Endodermal cell (in vitro differentiated cells): ENCODE data around the gene MBD6. TPM values are rescaled to one million over a fixed set of nuclear protein-coding genes. Genes with fewer than 3 reads are reported as not detected.

Source experiments
- DNase-seq: peaks from one replicate; pipeline ENCODE4 v3.0.0-alpha.2; 2017
- H3K27ac ChIP-seq: 2 replicates; pipeline ENCODE4 v1.5.1; 2013; ENCODE audit warnings: mild to moderate bottlenecking, low read depth, low read length, moderate library complexity
- H3K27me3 ChIP-seq: 2 replicates; pipeline ENCODE4 v1.6.1; 2013; ENCODE audit warnings: mild to moderate bottlenecking, low read length, moderate library complexity; ENCODE audit not compliant: insufficient read depth, control insufficient read depth, poor library complexity, severe bottlenecking
- H3K36me3 ChIP-seq: 2 replicates; pipeline ENCODE4 v1.7.0; 2013; ENCODE audit warnings: mild to moderate bottlenecking, low read length, moderate library complexity; ENCODE audit not compliant: control insufficient read depth, insufficient read depth
- H3K4me1 ChIP-seq: one replicate; pipeline ENCODE4 v1.7.0; 2013; ENCODE audit warnings: low read length; ENCODE audit not compliant: control insufficient read depth, insufficient read depth
- H3K4me3 ChIP-seq: 2 replicates; pipeline ENCODE4 v1.5.1; 2013; ENCODE audit warnings: mild to moderate bottlenecking, low read length, moderate library complexity
- H3K9ac ChIP-seq: 2 replicates; pipeline ENCODE4 v1.6.1; 2013; ENCODE audit warnings: mild to moderate bottlenecking, low read length, moderate library complexity; ENCODE audit not compliant: poor library complexity, severe bottlenecking; ENCODE audit errors: extremely low read depth
- H3K9me3 ChIP-seq: 2 replicates; pipeline ENCODE4 v1.6.1; 2013; ENCODE audit warnings: mild to moderate bottlenecking, low read length, moderate library complexity; ENCODE audit not compliant: control insufficient read depth
- H3K27ac Mint-ChIP-seq: 2 replicates; pipeline ENCODE4 v1.8.0; 2020; ENCODE audit warnings: mixed read lengths
- H3K27me3 Mint-ChIP-seq: 2 replicates; pipeline ENCODE4 v1.8.0; 2021; ENCODE audit warnings: mild to moderate bottlenecking, mixed read lengths; ENCODE audit not compliant: insufficient read depth
- H3K36me3 Mint-ChIP-seq: 2 replicates; pipeline ENCODE4 v1.8.0; 2020; ENCODE audit warnings: low read depth, mixed read lengths
- H3K4me1 Mint-ChIP-seq: 2 replicates; pipeline ENCODE4 v1.8.0; 2020; ENCODE audit warnings: mixed read lengths
- H3K4me3 Mint-ChIP-seq: 2 replicates; pipeline ENCODE4 v1.8.0; 2020; ENCODE audit warnings: mild to moderate bottlenecking, moderate library complexity, mixed read lengths
- H3K9me3 Mint-ChIP-seq: 2 replicates; pipeline ENCODE4 v1.8.0; 2020; ENCODE audit warnings: mild to moderate bottlenecking, mixed read lengths
- CTCF ChIP-seq: fragments of 200-600 bp; sonication (generic); conservative IDR thresholded peaks from 2 replicates; pipeline ENCODE4 v1.5.0; 2021; ENCODE audit warnings: antibody characterized with exemption, mild to moderate bottlenecking
- WGBS, 2 experiments: methylation state at CpG; one replicate each; pipeline versions ENCODE4 v1.1.5 to v1.1.7; 2013; ENCODE audit warnings: missing lambda C conversion rate in 2 of 2, mixed read lengths in 1 of 2; ENCODE audit not compliant: insufficient coverage in 1 of 2, insufficient read length in 1 of 2; 5-methylcytosine and 5-hydroxymethylcytosine counted together
- microRNA-seq: library from miRNA; unstranded; fragments of <30 nt; microRNA quantifications from one replicate; pipeline ENCODE4 v1.2.0, GENCODE V29; 2020; ENCODE audit warnings: borderline microRNAs expressed
- total RNA-seq, 2 donors: library from RNA; stranded (reverse); fragmentation: NEBNext Ultra II Directional in 1 of 2; extraction: Animal tissue kit (Norgen Biotek cat#: 25700) in 1 of 2; gene quantifications; 2 replicates in 1 of 2; 3 replicates in 1 of 2; pipeline ENCODE4 v1.2.1, GENCODE V29; 2021

MBD6 gene
- total RNA-seq, 2 donors from 2014 or later, result 49.2 to 88.2 TPM

GRCh38 chr12:57576613-57577160 is 54.1 kb downstream of the MBD6 start:
- DNase-seq, result no peak
- Histone ChIP-seq H3K27me3 (peaks cover 24% of the 10 kb centered on the region), H3K9ac (no peak overlapping the region), H3K9me3 (no peaks in the 10 kb centered on the region), H3K36me3 (no peaks in the 10 kb centered on the region), H3K4me3 (no peak overlapping the region), H3K27ac (no peak overlapping the region), H3K4me1 (no peaks in the 10 kb centered on the region)
- H3K4me1 Mint-ChIP-seq, result no peaks in the 10 kb centered on the region
- TF ChIP-seq CTCF, result no peak
- no peak overlapping the region for H3K4me3 Mint-ChIP-seq
- peaks cover 2% of the 10 kb centered on the region for H3K27me3 Mint-ChIP-seq
- H3K27ac Mint-ChIP-seq, result no peak overlapping the region
- no peaks in the 10 kb centered on the region for H3K9me3 Mint-ChIP-seq
- H3K36me3 Mint-ChIP-seq, result peaks cover 43% of the 10 kb centered on the region
- WGBS, 2 experiments, result 89 to 92% methylated on average over 7 to 9 of the region's 9 CpGs

- H3K27me3 ChIP-seq, result peaks cover 28% of the 10 kb centered on the region
- H3K27ac ChIP-seq, result no peak overlapping the region
- Mint-ChIP-seq H3K4me1 (peaks cover under 1% of the 10 kb centered on the region), H3K4me3 (no peak overlapping the region), H3K27me3 (peaks cover 2% of the 10 kb centered on the region), H3K27ac (no peak overlapping the region), H3K36me3 (peaks cover 36% of the 10 kb centered on the region), H3K9me3 (no peaks in the 10 kb centered on the region)
- TF ChIP-seq CTCF, result no peak
- H3K9me3 ChIP-seq, result no peaks in the 10 kb centered on the region
- no peak for DNase-seq
- WGBS, 2 experiments, result 92 to 93% methylated on average over 12 of the region's 12 CpGs
- no peaks in the 10 kb centered on the region for H3K36me3 ChIP-seq
- no peak overlapping the region for H3K4me3 ChIP-seq
- no peak overlapping the region for H3K9ac ChIP-seq
- no peaks in the 10 kb centered on the region for H3K4me1 ChIP-seq
Measured at GRCh38 chr12:57577981-57578758, 55.5 kb downstream of the MBD6 start.

- no peak for DNase-seq
- peaks cover 31% of the 10 kb centered on the region for H3K27me3 ChIP-seq
- H3K9ac ChIP-seq, result no peak overlapping the region
- Mint-ChIP-seq H3K27me3 (peaks cover 2% of the 10 kb centered on the region), H3K36me3 (peaks cover 36% of the 10 kb centered on the region), H3K9me3 (no peaks in the 10 kb centered on the region), H3K4me1 (peaks cover 6% of the 10 kb centered on the region), H3K27ac (no peak overlapping the region), H3K4me3 (no peak overlapping the region)
- no peak for TF ChIP-seq CTCF
- no peaks in the 10 kb centered on the region for H3K36me3 ChIP-seq
- H3K4me3 ChIP-seq, result no peak overlapping the region
- no peak overlapping the region for H3K27ac ChIP-seq
- no peaks in the 10 kb centered on the region for H3K4me1 ChIP-seq
- H3K9me3 ChIP-seq, result no peaks in the 10 kb centered on the region
- WGBS, 2 experiments, result 94 to 100% methylated on average over 2 of the region's 2 CpGs
Measured at GRCh38 chr12:57579011-57579410, 56.4 kb downstream of the MBD6 start.

Small RNA genes within 50 kb of the gene (microRNA-seq; reads per million reads assigned to microRNA genes)
- gene MIR616, result not detected
- gene MIR6758, result not detected

Other genes starting within 250 kb of the MBD6 start
- 100 to 1,000 TPM in 1 of 2 donors, 10 to 100 TPM in 1; 82.7 to 116 TPM for gene R3HDM2, start 91.8 kb upstream of the MBD6 start, total RNA-seq
- not detected for gene INHBC, start 88.0 kb upstream of the MBD6 start, total RNA-seq
- gene INHBE, start 67.5 kb upstream of the MBD6 start, total RNA-seq, result under 1 TPM; 0.24 to 0.29 TPM
- gene GLI1, start 63.0 kb upstream of the MBD6 start, total RNA-seq, result 1 to 10 TPM; 3.4 to 6.4 TPM
- gene ARHGAP9, start 43.0 kb upstream of the MBD6 start, total RNA-seq, result 1 to 10 TPM; 1.3 to 1.6 TPM
- gene MARS1, start 34.8 kb upstream of the MBD6 start, total RNA-seq, result 100 to 1,000 TPM; 254 to 263 TPM
- gene DDIT3, start 2.3 kb upstream of the MBD6 start, total RNA-seq, result 10 to 100 TPM in 1 of 2 donors, 1 to 10 TPM in 1; 9.9 to 12.4 TPM
- gene DCTN2, start 24.4 kb downstream of the MBD6 start, total RNA-seq, result 100 to 1,000 TPM; 110 to 114 TPM
- gene KIF5A, start 27.2 kb downstream of the MBD6 start, total RNA-seq, result 1 to 10 TPM; 2.3 to 4.5 TPM
- gene PIP4K2C, start 68.4 kb downstream of the MBD6 start, total RNA-seq, result 10 to 100 TPM; 40.9 to 45.5 TPM
- 10 to 100 TPM; 59.6 to 62.6 TPM for gene DTX3, start 82.0 kb downstream of the MBD6 start, total RNA-seq
- gene ARHGEF25, start 88.6 kb downstream of the MBD6 start, total RNA-seq, result 10 to 100 TPM; 12.7 to 20.1 TPM
- under 1 TPM; 0.49 to 0.66 TPM for gene B4GALNT1, start 110.4 kb downstream of the MBD6 start, total RNA-seq
- gene OS9, start 171.3 kb downstream of the MBD6 start, total RNA-seq, result 100 to 1,000 TPM; 108 to 142 TPM
- under 1 TPM in 1 of 2 donors, not detected in 1; 0.44 TPM for gene AGAP2, start 215.9 kb downstream of the MBD6 start, total RNA-seq
- 10 to 100 TPM; 21.7 to 27.8 TPM for gene TSPAN31, start 222.2 kb downstream of the MBD6 start, total RNA-seq
- gene CDK4, start 229.5 kb downstream of the MBD6 start, total RNA-seq, result 100 to 1,000 TPM; 144 to 186 TPM
- 10 to 100 TPM; 13.6 to 15.8 TPM for gene MARCHF9, start 232.3 kb downstream of the MBD6 start, total RNA-seq
- gene CYP27B1, start 244.3 kb downstream of the MBD6 start, total RNA-seq, result 1 to 10 TPM; 2.4 to 3.1 TPM
- 10 to 100 TPM; 26.1 to 28.7 TPM for gene METTL1, start 249.3 kb downstream of the MBD6 start, total RNA-seq
- gene EEF1AKMT3, start 249.8 kb downstream of the MBD6 start, total RNA-seq, result 1 to 10 TPM; 3.7 to 5.8 TPM